ENCODE results near the gene LAPTM4A. TPM values are rescaled to one million over a fixed set of nuclear protein-coding genes. Genes with fewer than 3 reads are reported as not detected.

LAPTM4A gene
- total and polyA plus RNA-seq, 2 of the 4 experiments (the other 2 are of a cell fraction): 97.7 to 401 TPM

DNA sequence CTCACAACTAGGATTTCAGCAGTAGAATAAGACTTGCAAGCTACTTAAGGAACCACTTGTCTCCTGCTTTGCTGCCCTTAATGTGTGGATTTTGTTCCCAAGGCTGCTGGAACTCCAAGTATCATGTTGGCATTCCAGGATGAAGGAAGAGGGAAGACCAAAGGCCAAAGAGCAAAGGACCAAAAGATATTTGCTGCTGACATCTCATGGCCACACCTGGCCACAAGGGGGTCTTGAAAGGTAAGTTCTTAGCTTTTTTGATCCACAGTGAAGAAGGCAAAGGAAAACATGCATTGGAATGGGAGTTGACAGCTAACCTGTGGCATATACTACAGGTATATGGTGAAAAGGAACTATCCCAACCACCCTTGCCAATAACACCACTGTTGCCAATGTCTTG lies 35.1 kb downstream of the LAPTM4A start:
- H3K18ac ChIP-seq (ENCODE audit: low read depth, low read length): no peak overlapping the region
- no peak for TF ChIP-seq RCOR1 (IDR thresholded peaks at IDR 0.05; ENCODE audit: insufficient replicate concordance, low read length)
- TF ChIP-seq CHD1 (IDR thresholded peaks at IDR 0.05; ENCODE audit: low read depth, low read length): no peak
- TF ChIP-seq, protein P1, sequence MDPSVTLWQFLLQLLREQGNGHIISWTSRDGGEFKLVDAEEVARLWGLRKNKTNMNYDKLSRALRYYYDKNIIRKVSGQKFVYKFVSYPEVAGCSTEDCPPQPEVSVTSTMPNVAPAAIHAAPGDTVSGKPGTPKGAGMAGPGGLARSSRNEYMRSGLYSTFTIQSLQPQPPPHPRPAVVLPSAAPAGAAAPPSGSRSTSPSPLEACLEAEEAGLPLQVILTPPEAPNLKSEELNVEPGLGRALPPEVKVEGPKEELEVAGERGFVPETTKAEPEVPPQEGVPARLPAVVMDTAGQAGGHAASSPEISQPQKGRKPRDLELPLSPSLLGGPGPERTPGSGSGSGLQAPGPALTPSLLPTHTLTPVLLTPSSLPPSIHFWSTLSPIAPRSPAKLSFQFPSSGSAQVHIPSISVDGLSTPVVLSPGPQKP (IDR thresholded peaks at IDR 0.05; ENCODE audit: borderline replicate concordance, low read depth, low read length): no peak
- no peak for TF ChIP-seq CTCF (conservative IDR thresholded peaks at IDR 0.05; ENCODE audit: low read depth, low read length)
- no peak for TF ChIP-seq MAZ (IDR thresholded peaks at IDR 0.05; ENCODE audit: borderline replicate concordance, low read depth, low read length)
- no peak for TF ChIP-seq FOS (IDR thresholded peaks at IDR 0.05; ENCODE audit: low read depth, low read length)
- no peak for TF ChIP-seq USF2 (IDR thresholded peaks at IDR 0.05; ENCODE audit: low read depth, low read length)
- TF ChIP-seq CEBPB (IDR thresholded peaks at IDR 0.05; ENCODE audit: low read depth, low read length): no peak
- no peak for TF ChIP-seq NFE2L2 (IDR thresholded peaks at IDR 0.05; ENCODE audit: low read depth, low read length)
- TF ChIP-seq MXI1 (IDR thresholded peaks at IDR 0.05; ENCODE audit: borderline replicate concordance, low read depth, low read length): no peak
- no peak for TF ChIP-seq RAD21 (IDR thresholded peaks at IDR 0.05; ENCODE audit: low read length)
- H3K27me3 ChIP-seq (ENCODE audit: control insufficient read depth, insufficient read depth, low read length): peaks cover 8% of the 10 kb centered on the region
- H3K36me3 ChIP-seq (ENCODE audit: control insufficient read depth, insufficient read depth, low read length): no peaks in the 10 kb centered on the region; the same call in 1 of the 2 replicates
- ATAC-seq (ENCODE audit: low read depth) (no peak), DNase-seq (no peak)
- peaks cover 3% of the 10 kb centered on the region; the same call in 1 of the 2 replicates for H3K9me1 ChIP-seq (ENCODE audit: insufficient read depth, low read length)
- no peak overlapping the region for H2BK15ac ChIP-seq (ENCODE audit: low read depth, low read length)
- H3K4me1 ChIP-seq (ENCODE audit: control insufficient read depth, insufficient read depth, low read length): peaks cover 3% of the 10 kb centered on the region
- no peak overlapping the region for H3K4me3 ChIP-seq (ENCODE audit: insufficient read depth, low read depth, low read length)
- no peak overlapping the region for H2BK5ac ChIP-seq (ENCODE audit: low read depth, low read length, poor library complexity, severe bottlenecking)
- intact Hi-C loops (cut with micrococcal nuclease) (no loop called here), in situ Hi-C loops (cut with MboI; ENCODE audit: low sequenced_read_pairs) (no loop called here), dilution Hi-C loops (cut with HindIII; ENCODE audit: low sequenced_read_pairs, unreplicated experiment) (no loop called here)
- no peak overlapping the region for H3K4me2 ChIP-seq (ENCODE audit: low read depth, low read length)
- no peak overlapping the region for H2AK5ac ChIP-seq (ENCODE audit: low read depth, low read length)
- H2BK20ac ChIP-seq (ENCODE audit: low read depth, low read length): no peak overlapping the region
- CTCF ChIA-PET: interaction anchor here (0.9 to 2.2 kb wide), 6 partner anchors 11 to 92 kb away, joined by 4 to 26 read pairs (median 6); no protein-coding TSS in a partner anchor
- no peak overlapping the region for H4K5ac ChIP-seq (ENCODE audit: low read depth, low read length)
- H2AFZ ChIP-seq (replicated peaks; ENCODE audit: low read length, poor library complexity): no peak overlapping the region
- no peaks in the 10 kb centered on the region for H3K79me1 ChIP-seq (ENCODE audit: low read depth in 1 of 2, low read length in 2 of 2)
- POLR2A ChIA-PET (ENCODE audit: unreplicated experiment): no interaction called here
- H2AK9ac ChIP-seq (replicated peaks; ENCODE audit: low read depth, low read length, poor library complexity): no peak overlapping the region
- no peaks in the 10 kb centered on the region for H4K20me1 ChIP-seq (ENCODE audit: insufficient read depth, low read length)
- no peak overlapping the region for H3K27ac ChIP-seq (ENCODE audit: insufficient read depth, low read length)
- H3K23ac ChIP-seq (ENCODE audit: low read depth, low read length): no peak overlapping the region
- H4K91ac ChIP-seq (ENCODE audit: insufficient read depth, low read depth, low read length): no peak overlapping the region
- H2BK120ac ChIP-seq (ENCODE audit: low read depth, low read length): no peak overlapping the region
- no peak overlapping the region for H3K9ac ChIP-seq (ENCODE audit: low read depth, low read length)
- no peak overlapping the region for H3K4ac ChIP-seq (ENCODE audit: low read depth, low read length)
- no peak overlapping the region for H3K14ac ChIP-seq (replicated peaks; ENCODE audit: low read depth, low read length)
- no peak overlapping the region for H3K56ac ChIP-seq (ENCODE audit: extremely low read depth, insufficient read depth, low read length)
- peaks cover 6% of the 10 kb centered on the region for H3K9me3 ChIP-seq (ENCODE audit: control insufficient read depth, insufficient read depth, low read length)
- H4K8ac ChIP-seq (ENCODE audit: low read depth in 2 of 2, low read length in 2 of 2): no peak overlapping the region
- BruUV-seq (replicated peaks): no TSS peak
